CD4-positive, alpha-beta T cell treated with Interleukin-2 at 100 ng/mL for 4 hours (primary cell): ENCODE measurements around the gene FRMPD1.

Experiments
- DNase-seq: peaks from one replicate; pipeline ENCODE4 v3.0.0-alpha.2; 2020; ENCODE audit warnings: low spot score

Gene FRMPD1

DNA sequence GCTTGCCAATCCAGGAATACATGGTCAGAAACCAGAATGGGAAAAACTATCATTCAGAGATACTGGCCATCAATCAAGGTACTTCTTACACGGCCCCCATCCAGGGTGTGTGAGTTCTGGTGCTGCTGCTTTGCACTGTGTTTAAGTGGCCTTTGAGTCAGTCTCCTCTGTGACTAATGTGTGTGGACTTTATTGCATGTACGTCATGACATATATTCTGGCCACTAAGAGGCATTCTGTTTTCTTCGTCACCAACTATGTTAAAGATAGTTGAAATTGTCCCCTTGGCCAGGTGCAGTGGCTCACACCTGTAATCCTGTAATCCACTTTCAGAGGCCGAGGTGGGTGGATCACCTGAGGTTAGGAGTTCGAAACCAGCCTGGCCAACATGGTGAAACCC, 125.6 kb downstream of the FRMPD1 start:
- DNase-seq, result no peak

DNA sequence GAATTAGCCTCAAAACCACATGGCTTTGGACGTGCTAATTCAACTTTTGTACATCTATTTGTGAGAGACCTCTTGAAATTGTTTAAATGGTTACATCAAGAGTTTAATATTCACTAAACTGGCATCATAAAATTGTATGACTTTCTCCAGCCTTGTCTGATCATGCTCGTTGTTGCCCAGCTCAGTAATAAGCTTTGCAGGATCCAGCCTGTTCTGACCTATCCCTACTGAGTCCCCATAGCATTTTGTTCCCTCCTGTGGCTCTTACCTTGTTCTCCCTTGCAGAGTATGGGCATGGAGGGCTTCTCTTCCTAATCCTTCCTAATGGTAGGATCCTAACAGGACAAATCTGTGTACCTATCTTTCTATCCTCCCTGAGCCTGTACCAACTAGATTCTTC, 127.8 kb downstream of the FRMPD1 start:
- DNase-seq, result no peak

DNA sequence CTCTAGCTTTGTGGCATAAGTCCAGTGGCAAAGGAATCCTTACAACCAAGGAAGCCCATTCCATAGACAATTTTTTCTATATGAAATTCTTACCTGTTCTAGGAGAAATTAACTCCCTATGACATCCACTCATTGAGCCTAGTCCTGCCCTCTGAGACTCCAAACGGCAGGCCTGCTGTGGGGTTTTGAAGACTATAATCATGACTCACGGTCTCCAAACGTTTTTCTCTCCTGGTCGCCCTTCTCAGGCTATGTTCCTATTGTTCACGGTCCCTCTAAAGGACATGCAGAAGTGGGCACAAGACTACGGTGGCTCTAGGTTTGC, 133.5 kb downstream of the FRMPD1 start:
- DNase-seq, result no peak

DNA sequence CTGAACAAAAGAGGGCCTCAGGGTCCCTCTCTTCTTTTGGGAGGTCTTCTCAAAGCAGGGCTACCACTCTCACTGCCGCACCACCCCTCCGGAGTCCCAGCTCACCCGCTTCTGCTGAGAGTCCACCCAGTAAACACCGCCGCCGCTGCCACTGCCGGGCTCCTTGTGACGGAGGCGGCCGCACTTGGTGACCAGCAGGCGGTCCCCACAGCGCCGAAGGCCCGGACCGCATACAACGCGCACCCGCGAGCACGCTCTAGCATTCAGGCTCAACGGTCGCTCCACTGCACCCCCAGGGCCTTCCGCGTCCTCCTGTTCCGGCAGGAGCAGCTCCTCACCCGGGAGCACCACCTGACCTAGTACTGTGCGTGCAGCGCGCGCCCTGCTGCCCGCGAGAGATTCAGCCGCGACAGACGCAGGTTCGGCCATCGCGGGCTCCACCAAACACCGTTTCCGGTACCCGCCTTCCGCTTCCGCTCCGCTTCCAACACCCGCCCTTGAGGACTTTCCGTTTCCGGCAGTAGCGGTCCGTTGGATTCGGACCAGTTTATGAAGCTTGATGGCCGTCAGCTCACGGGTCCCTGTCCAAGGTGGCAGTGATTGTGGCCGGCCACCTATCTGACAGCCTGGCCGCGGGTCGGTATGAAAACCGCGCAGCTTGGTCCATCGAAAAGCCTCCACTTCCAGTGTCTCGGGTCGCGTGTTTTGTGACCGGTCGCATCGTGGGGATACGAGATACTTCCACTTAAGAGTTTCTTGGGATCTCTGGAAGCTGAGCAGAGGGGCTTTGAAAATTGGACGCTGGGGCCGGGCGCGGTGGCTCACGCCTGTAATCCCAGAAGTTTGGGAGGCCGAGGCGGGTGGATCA, 134.1 kb downstream of the FRMPD1 start, which contains the start of gene EXOSC3:
Gene EXOSC3, minus strand, starts transcription at position 449 of the 868 bp plus-strand sequence. Its CDS starts 20 bp downstream, at position 429.
- DNase-seq, result peak; percentile 84

DNA sequence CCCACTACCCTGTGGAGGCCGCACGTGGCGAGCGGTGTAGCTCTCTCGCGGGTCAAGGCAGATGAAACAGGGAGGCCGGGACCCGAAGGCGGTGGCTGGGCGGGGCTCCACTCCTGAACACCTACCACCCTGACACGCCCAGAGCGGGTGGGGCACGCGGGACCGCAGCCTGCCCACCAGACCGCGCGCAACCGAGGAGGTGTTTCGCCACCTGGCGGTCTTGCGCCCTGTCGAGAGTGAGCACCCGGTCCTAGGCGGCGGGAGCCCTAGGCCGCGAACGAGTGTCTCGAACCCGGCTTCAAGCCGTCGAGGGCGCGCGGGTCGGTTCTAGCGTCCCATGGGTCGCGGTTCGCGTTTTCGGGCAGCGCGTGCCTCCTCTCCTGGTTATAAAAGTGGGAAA, 136.3 kb downstream of the FRMPD1 start:
- DNase-seq, result no peak

DNA sequence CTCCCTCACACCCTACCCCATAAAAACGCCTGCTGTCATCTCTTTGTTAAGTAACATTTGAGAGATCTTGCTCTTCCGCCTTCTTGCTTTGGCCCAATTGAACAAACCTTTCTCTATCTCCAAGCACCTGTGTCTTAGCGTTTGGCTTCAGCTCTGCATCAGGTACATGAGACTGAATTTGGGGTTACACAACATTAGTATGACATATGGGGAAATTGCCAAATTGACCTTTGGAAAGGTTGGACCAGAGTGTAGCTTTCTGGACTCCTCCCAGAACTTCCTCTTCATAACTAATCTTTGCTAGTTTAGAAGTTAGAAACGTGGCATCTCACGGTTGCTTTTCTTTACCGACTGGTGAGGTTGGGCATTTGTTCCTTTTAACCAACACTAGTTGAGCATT, 137.6 kb downstream of the FRMPD1 start:
- no peak for DNase-seq

DNA sequence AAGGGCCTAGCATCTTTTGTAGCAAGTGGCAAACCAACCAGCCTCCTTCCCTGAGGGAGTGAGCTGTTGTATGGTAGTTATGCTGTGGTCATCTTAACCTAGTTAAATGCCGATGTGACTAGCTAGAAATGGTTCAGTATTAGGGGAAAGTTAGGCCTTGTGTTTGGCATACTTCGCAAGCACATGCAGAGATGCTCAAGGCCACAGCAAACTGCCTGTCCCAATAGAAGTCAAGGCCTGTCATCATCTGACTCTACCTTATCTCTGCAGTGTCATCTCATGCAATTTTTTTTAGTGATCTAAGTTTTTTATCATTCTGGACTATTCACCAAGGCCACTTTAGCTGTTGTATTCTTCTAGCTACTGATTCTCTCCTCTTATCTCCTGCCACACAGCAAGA, 139.3 kb downstream of the FRMPD1 start:
- DNase-seq, result no peak

DNA sequence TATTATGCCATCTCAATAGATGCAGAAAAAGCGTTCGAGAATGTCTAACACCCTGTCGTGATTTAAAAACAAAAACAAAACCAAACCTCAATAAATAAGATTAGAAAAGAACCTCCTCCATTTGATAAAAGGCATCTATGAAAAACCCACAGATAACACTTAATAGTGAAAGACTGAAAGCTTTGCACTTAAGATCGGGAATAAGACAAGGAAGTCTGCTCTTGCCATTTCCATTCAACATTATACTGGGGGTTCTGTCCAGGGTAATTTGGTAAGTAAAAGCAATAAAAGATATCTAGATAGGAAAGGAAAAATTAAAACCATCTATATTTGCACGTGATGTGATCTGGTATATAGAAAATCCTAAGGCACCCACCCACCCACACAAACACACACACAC, 141.4 kb downstream of the FRMPD1 start:
- DNase-seq, result no peak

DNA sequence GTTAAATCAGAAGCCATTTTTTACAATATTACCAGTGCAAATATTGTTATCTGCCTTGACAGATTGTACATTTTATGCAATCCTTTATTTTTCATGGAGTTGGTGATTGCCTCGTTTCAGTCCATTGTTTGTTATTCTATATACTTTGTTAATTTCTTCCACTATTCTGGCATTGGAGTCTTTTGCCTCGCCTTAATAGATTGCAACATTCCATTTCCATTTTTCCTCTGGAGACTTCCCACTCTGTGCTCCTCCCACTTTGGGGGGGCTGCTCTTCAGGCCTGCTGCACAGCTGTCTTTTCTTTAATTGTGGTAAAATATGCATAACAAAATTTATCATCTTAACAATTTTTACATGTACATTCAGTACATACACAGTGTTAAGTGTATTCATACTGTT, 145.5 kb downstream of the FRMPD1 start:
- DNase-seq, result no peak
